Tibial nerve (tissue), 4 donors: ENCODE data around the gene BICRA.

Experiments
- EP300 ChIP-seq, 2 donors: sonication (generic); formaldehyde crosslinking; IDR thresholded peaks; one replicate each; pipeline ENCODE4 v1.6.1; 2017; ENCODE audit warnings: antibody characterized with exemption in 2 of 2, mild to moderate bottlenecking in 1 of 2
- TF ChIP-seq, protein P1 (sequence below), 5 experiments: fragments of 200-600 bp in 3 of 5; fragments of 450-650 bp in 2 of 5; sonication (generic) in 3 of 5; IDR thresholded peaks; one replicate each; pipeline ENCODE4 v1.5.1; 2016 to 2019; ENCODE audit warnings: antibody characterized with exemption in 5 of 5, mild to moderate bottlenecking in 3 of 5, moderate library complexity in 2 of 5

DNA sequence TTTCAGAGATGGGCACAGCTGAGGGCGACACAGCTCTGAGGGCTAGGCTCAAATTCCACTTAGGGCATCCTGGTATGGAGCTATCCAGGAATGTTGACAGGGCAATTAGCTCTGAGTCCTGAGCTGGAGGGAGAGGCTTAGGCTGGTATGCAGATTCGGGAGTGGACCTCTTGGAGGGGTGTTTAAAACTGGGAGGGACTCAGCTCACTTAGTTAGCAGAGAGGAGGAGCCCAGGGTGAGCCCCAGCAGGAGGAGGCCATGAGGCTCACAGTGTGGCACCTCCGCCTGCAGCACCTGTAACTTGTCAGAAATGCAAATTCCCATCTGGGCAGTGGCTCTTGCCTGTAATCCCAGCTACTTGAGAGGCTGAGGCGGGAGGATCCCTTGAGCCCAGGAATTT is 126.2 kb downstream of the BICRA start:
- TF ChIP-seq, protein P1, sequence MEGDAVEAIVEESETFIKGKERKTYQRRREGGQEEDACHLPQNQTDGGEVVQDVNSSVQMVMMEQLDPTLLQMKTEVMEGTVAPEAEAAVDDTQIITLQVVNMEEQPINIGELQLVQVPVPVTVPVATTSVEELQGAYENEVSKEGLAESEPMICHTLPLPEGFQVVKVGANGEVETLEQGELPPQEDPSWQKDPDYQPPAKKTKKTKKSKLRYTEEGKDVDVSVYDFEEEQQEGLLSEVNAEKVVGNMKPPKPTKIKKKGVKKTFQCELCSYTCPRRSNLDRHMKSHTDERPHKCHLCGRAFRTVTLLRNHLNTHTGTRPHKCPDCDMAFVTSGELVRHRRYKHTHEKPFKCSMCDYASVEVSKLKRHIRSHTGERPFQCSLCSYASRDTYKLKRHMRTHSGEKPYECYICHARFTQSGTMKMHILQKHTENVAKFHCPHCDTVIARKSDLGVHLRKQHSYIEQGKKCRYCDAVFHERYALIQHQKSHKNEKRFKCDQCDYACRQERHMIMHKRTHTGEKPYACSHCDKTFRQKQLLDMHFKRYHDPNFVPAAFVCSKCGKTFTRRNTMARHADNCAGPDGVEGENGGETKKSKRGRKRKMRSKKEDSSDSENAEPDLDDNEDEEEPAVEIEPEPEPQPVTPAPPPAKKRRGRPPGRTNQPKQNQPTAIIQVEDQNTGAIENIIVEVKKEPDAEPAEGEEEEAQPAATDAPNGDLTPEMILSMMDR (IDR thresholded peaks at IDR 0.05): no peak
- no peak for TF ChIP-seq EP300 (IDR thresholded peaks at IDR 0.05)
